MM.1S (cell line): ENCODE data around the gene AK9.
"Not testable (repeated sequence)": the region's sequence is repeated elsewhere in the genome, so short reads cannot be mapped to it uniquely, and the experiment has no call there.

Experiments
- DNase-seq: peaks from one replicate; pipeline ENCODE4 v3.0.0-alpha.2; 2015
- H2AFZ ChIP-seq: fragments of 300-600 bp; sonication (generic); 2 replicates; pipeline ENCODE4 v1.6.0; 2016; ENCODE audit warnings: antibody characterized with exemption, low read length
- H3F3A ChIP-seq: fragments of 300-600 bp; sonication (generic); 2 replicates; pipeline ENCODE4 v1.6.1; 2016; ENCODE audit warnings: mild to moderate bottlenecking, antibody characterized with exemption, low read length, moderate library complexity, mixed read lengths; ENCODE audit not compliant: insufficient read depth
- H3K27ac ChIP-seq: fragments of 300-600 bp; sonication (generic); 2 replicates; pipeline ENCODE4 v1.5.1; 2016; ENCODE audit warnings: mild to moderate bottlenecking, low read length
- H3K27me3 ChIP-seq: fragments of 300-600 bp; sonication (generic); replicated peaks from 2 replicates; pipeline ENCODE4 v1.6.0; 2016; ENCODE audit warnings: low read length; ENCODE audit not compliant: insufficient read depth
- H3K36me3 ChIP-seq: fragments of 300-600 bp; sonication (generic); replicated peaks from 2 replicates; pipeline ENCODE4 v1.6.1; 2016; ENCODE audit warnings: mild to moderate bottlenecking, low read length, mixed read lengths; ENCODE audit not compliant: insufficient read depth
- H3K4me1 ChIP-seq: fragments of 300-600 bp; sonication (generic); 2 replicates; pipeline ENCODE4 v1.6.1; 2016; ENCODE audit warnings: low read length, mixed read lengths
- H3K4me2 ChIP-seq: fragments of 300-600 bp; sonication (generic); 2 replicates; pipeline ENCODE4 v1.6.0; 2016; ENCODE audit warnings: low read depth, low read length
- H3K4me3 ChIP-seq: fragments of 300-600 bp; sonication (generic); 2 replicates; pipeline ENCODE4 v1.5.1; 2016; ENCODE audit warnings: low read length, mixed read lengths
- H3K79me2 ChIP-seq: fragments of 300-600 bp; sonication (generic); 2 replicates; pipeline ENCODE4 v1.6.1; 2016; ENCODE audit warnings: mixed run types, low read length, mixed read lengths
- H3K9ac ChIP-seq: fragments of 300-600 bp; sonication (generic); 2 replicates; pipeline ENCODE4 v1.6.1; 2016; ENCODE audit warnings: low read length, mixed read lengths
- H3K9me2 ChIP-seq: fragments of 300-600 bp; sonication (generic); replicated peaks from 2 replicates; pipeline ENCODE4 v1.6.1; 2016; ENCODE audit warnings: mild to moderate bottlenecking, low read length, mixed read lengths; ENCODE audit not compliant: insufficient read depth
- H3K9me3 ChIP-seq: fragments of 300-600 bp; sonication (generic); replicated peaks from 2 replicates; pipeline ENCODE4 v1.6.1; 2016; ENCODE audit warnings: mild to moderate bottlenecking, low read length, mixed read lengths; ENCODE audit not compliant: insufficient read depth
- H4K20me1 ChIP-seq: fragments of 300-600 bp; sonication (generic); 2 replicates; pipeline ENCODE4 v1.6.1; 2016; ENCODE audit warnings: mild to moderate bottlenecking, low read length, moderate library complexity, mixed read lengths; ENCODE audit not compliant: insufficient read depth
- CTCF ChIP-seq: fragments of 300-600 bp; sonication (generic); IDR thresholded peaks from 2 replicates; pipeline ENCODE4 v1.5.1; 2016; ENCODE audit warnings: antibody characterized with exemption, low read length, mixed read lengths
- EZH2 ChIP-seq: fragments of 300-600 bp; sonication (generic); optimal IDR thresholded peaks from 2 replicates; pipeline ENCODE3; 2017; ENCODE audit warnings: low read depth, mild to moderate bottlenecking, antibody characterized with exemption, low read length, mixed read lengths
- EZH2phosphoT487 ChIP-seq: fragments of 300-600 bp; sonication (generic); IDR thresholded peaks from 2 replicates; pipeline ENCODE4 v1.6.1; 2018; ENCODE audit warnings: antibody characterized with exemption, low read length

The AK9 gene

GRCh38 chr6:109686566-109687265 lies 4.3 kb downstream of the AK9 start:
- Histone ChIP-seq H3K4me3 (no peak overlapping the region), H3K79me2 (peaks cover 5% of the 10 kb centered on the region; the same call in 1 of the 2 replicates), H3F3A (peaks cover 4% of the 10 kb centered on the region; the same call in 1 of the 2 replicates), H3K36me3 (no peaks in the 10 kb centered on the region), H3K4me2 (no peak overlapping the region), H4K20me1 (no peaks in the 10 kb centered on the region), H3K27me3 (no peaks in the 10 kb centered on the region), H3K9me3 (no peaks in the 10 kb centered on the region), H3K9me2 (no peaks in the 10 kb centered on the region), H3K4me1 (peaks cover 7% of the 10 kb centered on the region), H2AFZ (no peak overlapping the region), H3K27ac (no peak overlapping the region), H3K9ac (no peak overlapping the region)
- TF ChIP-seq EZH2phosphoT487 = no peak
- no peak for TF ChIP-seq EZH2
- TF ChIP-seq CTCF = no peak
- DNase-seq = no peak

DNA sequence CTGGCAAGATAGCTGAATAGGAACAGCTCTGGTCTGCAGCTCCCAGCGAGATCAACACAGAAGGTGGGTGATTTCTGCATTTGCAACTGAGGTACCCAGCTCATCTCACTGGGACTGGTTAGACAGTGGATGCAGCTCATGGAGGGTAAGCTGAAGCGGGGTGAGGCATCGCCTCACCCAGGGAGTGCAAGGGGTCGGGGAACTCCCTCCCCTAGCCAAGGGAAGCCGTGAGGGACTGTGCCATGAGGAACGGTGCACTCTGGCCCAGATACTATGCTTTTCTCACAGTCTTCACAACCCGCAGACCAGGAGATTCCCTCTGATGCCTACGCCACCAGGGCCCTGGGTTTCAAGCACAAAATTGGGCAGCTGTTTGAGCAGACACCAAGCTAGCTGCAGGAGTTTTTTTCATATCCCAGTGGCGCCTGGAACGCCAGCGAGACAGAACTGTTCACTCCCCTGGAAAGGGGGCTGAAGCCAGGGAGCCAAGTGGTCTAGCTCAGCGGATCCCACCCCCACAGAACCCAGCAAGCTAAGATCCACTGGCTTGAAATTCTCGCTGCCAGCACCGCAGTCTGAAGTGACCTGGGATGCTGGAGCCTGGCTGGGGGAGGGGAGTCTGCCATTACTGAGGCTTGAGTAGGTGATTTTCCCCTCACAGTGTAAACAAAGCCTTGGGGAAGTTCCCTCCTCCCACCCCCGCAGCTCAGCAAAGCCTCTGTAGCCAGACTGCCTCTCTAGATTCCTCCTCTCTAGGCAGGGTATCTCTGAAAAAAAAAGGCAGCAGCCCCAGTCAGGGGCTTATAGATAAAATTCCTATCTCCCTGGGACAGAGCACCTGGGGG lies 12.1 kb downstream of the AK9 start:
- H3K79me2 ChIP-seq, DNase-seq, H3K4me1 ChIP-seq, H3K4me2 ChIP-seq, H3K9ac ChIP-seq, H3K36me3 ChIP-seq, H3K27ac ChIP-seq, H4K20me1 ChIP-seq, H2AFZ ChIP-seq, H3K27me3 ChIP-seq, H3K4me3 ChIP-seq, H3F3A ChIP-seq, H3K9me2 ChIP-seq, H3K9me3 ChIP-seq: not testable (repeated sequence)

GRCh38 chr6:109678240-109678639 lies 12.8 kb downstream of the AK9 start:
- H3K4me2 ChIP-seq = no peak overlapping the region
- H3F3A ChIP-seq = no peaks in the 10 kb centered on the region
- no peak overlapping the region for H3K9ac ChIP-seq
- no peak overlapping the region for H3K4me3 ChIP-seq
- H3K4me1 ChIP-seq = no peaks in the 10 kb centered on the region
- no peaks in the 10 kb centered on the region for H3K36me3 ChIP-seq
- H4K20me1 ChIP-seq = no peaks in the 10 kb centered on the region
- no peak for TF ChIP-seq EZH2phosphoT487
- no peak for TF ChIP-seq EZH2
- no peak for TF ChIP-seq CTCF
- H3K9me3 ChIP-seq = no peaks in the 10 kb centered on the region
- no peaks in the 10 kb centered on the region for H3K9me2 ChIP-seq
- no peak for DNase-seq
- H3K27ac ChIP-seq = no peak overlapping the region
- no peaks in the 10 kb centered on the region for H3K27me3 ChIP-seq
- H2AFZ ChIP-seq = no peak overlapping the region
- no peaks in the 10 kb centered on the region for H3K79me2 ChIP-seq

DNA sequence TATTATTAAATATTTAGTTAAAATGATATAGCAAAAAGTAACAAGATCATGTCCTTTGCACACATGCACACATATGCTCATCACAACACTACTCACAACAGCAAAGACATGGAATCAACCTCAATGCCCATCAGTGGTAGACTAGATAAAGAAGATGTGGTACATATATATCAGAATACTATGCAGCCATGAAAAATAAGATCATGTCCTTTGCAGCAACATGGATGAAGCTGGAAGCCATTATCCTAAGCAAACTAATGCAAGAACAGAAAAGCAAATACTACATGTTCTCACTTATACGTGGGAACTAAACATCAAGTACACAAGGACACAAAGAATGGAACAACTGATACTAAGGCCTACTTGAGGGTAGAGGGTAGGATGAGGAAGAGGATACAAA lies 14.3 kb downstream of the AK9 start:
- Histone ChIP-seq H3K4me1 (no peaks in the 10 kb centered on the region), H3K36me3 (no peaks in the 10 kb centered on the region), H3K9me3 (no peaks in the 10 kb centered on the region), H3K79me2 (no peaks in the 10 kb centered on the region), H3K4me3 (no peak overlapping the region), H2AFZ (no peak overlapping the region), H3F3A (no peaks in the 10 kb centered on the region), H3K9ac (no peak overlapping the region), H4K20me1 (no peaks in the 10 kb centered on the region), H3K27ac (no peak overlapping the region), H3K27me3 (no peaks in the 10 kb centered on the region), H3K9me2 (no peaks in the 10 kb centered on the region), H3K4me2 (no peak overlapping the region)
- no peak for DNase-seq
- TF ChIP-seq CTCF (no peak), EZH2phosphoT487 (no peak), EZH2 (no peak)
